HG03060 (cell line): ENCODE measurements around the gene FNIP1.
"Not testable (repeated sequence)": the region's sequence is repeated elsewhere in the genome, so short reads cannot be mapped to it uniquely, and the experiment has no call there.

Experiments
- ATAC-seq: cut with Tn5 transposase; IDR thresholded peaks from one replicate; pipeline ENCODE4 v1.9.1; 2021; ENCODE audit warnings: low read depth, moderate number of reproducible peaks; ENCODE audit not compliant: unreplicated experiment

Gene FNIP1

GRCh38 chr5:131754363-131754762, 42.5 kb downstream of the FNIP1 start:
- no peak for ATAC-seq

GRCh38 chr5:131751506-131751905, 45.3 kb downstream of the FNIP1 start:
- no peak for ATAC-seq

- no peak for ATAC-seq
Observed at GRCh38 chr5:131749723-131750470, 46.9 kb downstream of the FNIP1 start.

- no peak for ATAC-seq
Observed at GRCh38 chr5:131749138-131749537, 47.7 kb downstream of the FNIP1 start.

GRCh38 chr5:131747180-131748105, 49.4 kb downstream of the FNIP1 start:
- ATAC-seq, result peak; percentile 38

- ATAC-seq, result no peak
Observed at GRCh38 chr5:131746423-131746822, 50.4 kb downstream of the FNIP1 start.

- no peak for ATAC-seq
Observed at GRCh38 chr5:131745703-131746102, 51.1 kb downstream of the FNIP1 start.

GRCh38 chr5:131745155-131745554, 51.7 kb downstream of the FNIP1 start:
- ATAC-seq, result no peak

GRCh38 chr5:131740477-131740876, 56.3 kb downstream of the FNIP1 start:
- ATAC-seq, result no peak

GRCh38 chr5:131735393-131735792, 61.4 kb downstream of the FNIP1 start:
- no peak for ATAC-seq

- not testable (repeated sequence) for ATAC-seq
Observed at GRCh38 chr5:131734939-131735338, 61.9 kb downstream of the FNIP1 start.

- ATAC-seq, result not testable (repeated sequence)
Observed at GRCh38 chr5:131729292-131729691, 67.5 kb downstream of the FNIP1 start.

GRCh38 chr5:131724089-131724488, 72.7 kb downstream of the FNIP1 start:
- ATAC-seq, result not testable (repeated sequence)

- no peak for ATAC-seq
Observed at GRCh38 chr5:131720714-131721113, 76.1 kb downstream of the FNIP1 start.

- ATAC-seq, result no peak
Observed at GRCh38 chr5:131719564-131719963, 77.3 kb downstream of the FNIP1 start.

- no peak for ATAC-seq
Observed at GRCh38 chr5:131718487-131719014, 78.3 kb downstream of the FNIP1 start.

- not testable (repeated sequence) for ATAC-seq
Observed at GRCh38 chr5:131717164-131717563, 79.7 kb downstream of the FNIP1 start.

GRCh38 chr5:131716650-131717049, 80.2 kb downstream of the FNIP1 start:
- ATAC-seq, result no peak

GRCh38 chr5:131710391-131710790, 86.4 kb downstream of the FNIP1 start:
- no peak for ATAC-seq

- no peak for ATAC-seq
Observed at GRCh38 chr5:131709043-131709442, 87.8 kb downstream of the FNIP1 start.

GRCh38 chr5:131706281-131706680, 90.5 kb downstream of the FNIP1 start:
- no peak for ATAC-seq
